Panc1 (cell line): Measurements from ENCODE around the gene UBASH3A.

Experiments
- POLR2AphosphoS5 ChIP-seq: IDR thresholded peaks from 2 replicates; pipeline ENCODE4 v1.6.1; 2012; ENCODE audit warnings: mild to moderate bottlenecking, low read depth, low read length, moderate library complexity
- SIN3A ChIP-seq: IDR thresholded peaks from 2 replicates; pipeline ENCODE4 v1.6.1; 2012; ENCODE audit warnings: low read depth, mild to moderate bottlenecking, low read length, moderate library complexity, borderline replicate concordance; ENCODE audit not compliant: insufficient read depth
- TCF7L2 ChIP-seq: IDR thresholded peaks from 2 replicates; pipeline ENCODE4 v1.6.1; 2011; ENCODE audit warnings: mild to moderate bottlenecking, low read depth, low read length, inconsistent platforms
- TF ChIP-seq, protein P1 (sequence below): fragments of 450-650 bp; IDR thresholded peaks from 2 replicates; pipeline ENCODE4 v1.5.1; 2017; ENCODE audit warnings: mild to moderate bottlenecking
- TF ChIP-seq, protein P2 (sequence below), 2 experiments: IDR thresholded peaks; 2 replicates each; pipeline ENCODE4 v1.6.1; 2011 to 2012; ENCODE audit warnings: low read depth in 2 of 2, control low read depth in 1 of 2, low read length in 1 of 2, mild to moderate bottlenecking in 1 of 2, moderate library complexity in 1 of 2; ENCODE audit not compliant: insufficient read depth in 1 of 2

DNA sequence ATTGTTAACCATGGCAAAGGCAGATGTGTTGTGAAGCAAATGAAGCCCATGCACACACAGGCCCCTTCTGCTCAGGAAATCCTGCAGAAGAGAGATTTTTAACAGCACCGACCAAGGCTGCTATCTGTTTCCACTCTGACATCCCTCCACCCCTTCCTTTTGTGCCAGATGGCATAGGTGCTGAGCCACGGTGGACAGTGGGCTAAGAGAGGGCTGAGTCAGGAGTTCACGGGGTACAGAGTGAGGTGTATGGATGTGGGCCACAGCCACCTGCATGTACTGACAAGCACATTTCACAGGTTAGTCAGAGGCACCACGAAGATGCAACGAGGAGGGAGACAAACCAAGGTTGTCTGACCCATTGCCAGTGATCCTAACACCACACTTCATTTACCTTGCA lies 82.8 kb downstream of the UBASH3A start:
- TF ChIP-seq POLR2AphosphoS5 (no peak), TCF7L2 (no peak), SIN3A (no peak)
- TF ChIP-seq, protein P1, sequence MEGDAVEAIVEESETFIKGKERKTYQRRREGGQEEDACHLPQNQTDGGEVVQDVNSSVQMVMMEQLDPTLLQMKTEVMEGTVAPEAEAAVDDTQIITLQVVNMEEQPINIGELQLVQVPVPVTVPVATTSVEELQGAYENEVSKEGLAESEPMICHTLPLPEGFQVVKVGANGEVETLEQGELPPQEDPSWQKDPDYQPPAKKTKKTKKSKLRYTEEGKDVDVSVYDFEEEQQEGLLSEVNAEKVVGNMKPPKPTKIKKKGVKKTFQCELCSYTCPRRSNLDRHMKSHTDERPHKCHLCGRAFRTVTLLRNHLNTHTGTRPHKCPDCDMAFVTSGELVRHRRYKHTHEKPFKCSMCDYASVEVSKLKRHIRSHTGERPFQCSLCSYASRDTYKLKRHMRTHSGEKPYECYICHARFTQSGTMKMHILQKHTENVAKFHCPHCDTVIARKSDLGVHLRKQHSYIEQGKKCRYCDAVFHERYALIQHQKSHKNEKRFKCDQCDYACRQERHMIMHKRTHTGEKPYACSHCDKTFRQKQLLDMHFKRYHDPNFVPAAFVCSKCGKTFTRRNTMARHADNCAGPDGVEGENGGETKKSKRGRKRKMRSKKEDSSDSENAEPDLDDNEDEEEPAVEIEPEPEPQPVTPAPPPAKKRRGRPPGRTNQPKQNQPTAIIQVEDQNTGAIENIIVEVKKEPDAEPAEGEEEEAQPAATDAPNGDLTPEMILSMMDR: no peak
- TF ChIP-seq, protein P2, sequence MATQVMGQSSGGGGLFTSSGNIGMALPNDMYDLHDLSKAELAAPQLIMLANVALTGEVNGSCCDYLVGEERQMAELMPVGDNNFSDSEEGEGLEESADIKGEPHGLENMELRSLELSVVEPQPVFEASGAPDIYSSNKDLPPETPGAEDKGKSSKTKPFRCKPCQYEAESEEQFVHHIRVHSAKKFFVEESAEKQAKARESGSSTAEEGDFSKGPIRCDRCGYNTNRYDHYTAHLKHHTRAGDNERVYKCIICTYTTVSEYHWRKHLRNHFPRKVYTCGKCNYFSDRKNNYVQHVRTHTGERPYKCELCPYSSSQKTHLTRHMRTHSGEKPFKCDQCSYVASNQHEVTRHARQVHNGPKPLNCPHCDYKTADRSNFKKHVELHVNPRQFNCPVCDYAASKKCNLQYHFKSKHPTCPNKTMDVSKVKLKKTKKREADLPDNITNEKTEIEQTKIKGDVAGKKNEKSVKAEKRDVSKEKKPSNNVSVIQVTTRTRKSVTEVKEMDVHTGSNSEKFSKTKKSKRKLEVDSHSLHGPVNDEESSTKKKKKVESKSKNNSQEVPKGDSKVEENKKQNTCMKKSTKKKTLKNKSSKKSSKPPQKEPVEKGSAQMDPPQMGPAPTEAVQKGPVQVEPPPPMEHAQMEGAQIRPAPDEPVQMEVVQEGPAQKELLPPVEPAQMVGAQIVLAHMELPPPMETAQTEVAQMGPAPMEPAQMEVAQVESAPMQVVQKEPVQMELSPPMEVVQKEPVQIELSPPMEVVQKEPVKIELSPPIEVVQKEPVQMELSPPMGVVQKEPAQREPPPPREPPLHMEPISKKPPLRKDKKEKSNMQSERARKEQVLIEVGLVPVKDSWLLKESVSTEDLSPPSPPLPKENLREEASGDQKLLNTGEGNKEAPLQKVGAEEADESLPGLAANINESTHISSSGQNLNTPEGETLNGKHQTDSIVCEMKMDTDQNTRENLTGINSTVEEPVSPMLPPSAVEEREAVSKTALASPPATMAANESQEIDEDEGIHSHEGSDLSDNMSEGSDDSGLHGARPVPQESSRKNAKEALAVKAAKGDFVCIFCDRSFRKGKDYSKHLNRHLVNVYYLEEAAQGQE (IDR thresholded peaks at IDR 0.05; ENCODE audit: insufficient read depth in 1 of 2, low read depth in 2 of 2, low read length in 1 of 2): no peak
